Right atrium auricular region (tissue), 2 donors: ENCODE results near the gene CELSR3. TPM values are rescaled to one million over a fixed set of nuclear protein-coding genes. Genes with fewer than 3 reads are reported as not detected.

Experiments
- DNase-seq: peaks from one replicate; pipeline ENCODE4 v3.0.0-alpha.2; 2019; ENCODE audit warnings: low spot score
- H3K27ac ChIP-seq, 2 donors: fragments of 200-600 bp; sonication (generic); 1 replicate in 1 of 2; 2 replicates in 1 of 2; pipeline ENCODE4 v1.5.1; 2016 to 2019
- H3K27me3 ChIP-seq, 2 donors: fragments of 200-600 bp; sonication (generic); one replicate each; pipeline versions ENCODE4 v1.5.1 to v1.6.0; 2017 to 2019
- H3K36me3 ChIP-seq: fragments of 200-600 bp; sonication (generic); one replicate; pipeline ENCODE4 v1.5.1; 2016
- H3K4me1 ChIP-seq, 2 donors: fragments of 200-600 bp; sonication (generic); one replicate each; pipeline versions ENCODE4 v1.5.1 to v1.6.0; 2017 to 2019
- H3K4me3 ChIP-seq, 2 donors: fragments of 200-600 bp; sonication (generic); 1 replicate in 1 of 2; 2 replicates in 1 of 2; pipeline ENCODE4 v1.5.1; 2017 to 2019; ENCODE audit warnings: mild to moderate bottlenecking in 1 of 2, moderate library complexity in 1 of 2
- H3K9me3 ChIP-seq, 2 donors: fragments of 200-600 bp; sonication (generic); one replicate each; pipeline ENCODE4 v1.5.1; 2019
- total RNA-seq, 2 donors: library from RNA; depleted of rRNA; stranded (reverse); fragments of >200 nt; gene quantifications; one replicate each; pipeline ENCODE4 v1.1.0, GENCODE V29; 2016
- TF ChIP-seq, protein P1 (sequence below), 2 donors: fragments of 200-600 bp; sonication (generic); IDR thresholded peaks; one replicate each; pipeline ENCODE4 v1.5.1; 2019; ENCODE audit warnings: antibody characterized with exemption in 2 of 2

The CELSR3 gene
- total RNA-seq, 2 donors from 2014 or later = 0.11 to 0.59 TPM

DNA sequence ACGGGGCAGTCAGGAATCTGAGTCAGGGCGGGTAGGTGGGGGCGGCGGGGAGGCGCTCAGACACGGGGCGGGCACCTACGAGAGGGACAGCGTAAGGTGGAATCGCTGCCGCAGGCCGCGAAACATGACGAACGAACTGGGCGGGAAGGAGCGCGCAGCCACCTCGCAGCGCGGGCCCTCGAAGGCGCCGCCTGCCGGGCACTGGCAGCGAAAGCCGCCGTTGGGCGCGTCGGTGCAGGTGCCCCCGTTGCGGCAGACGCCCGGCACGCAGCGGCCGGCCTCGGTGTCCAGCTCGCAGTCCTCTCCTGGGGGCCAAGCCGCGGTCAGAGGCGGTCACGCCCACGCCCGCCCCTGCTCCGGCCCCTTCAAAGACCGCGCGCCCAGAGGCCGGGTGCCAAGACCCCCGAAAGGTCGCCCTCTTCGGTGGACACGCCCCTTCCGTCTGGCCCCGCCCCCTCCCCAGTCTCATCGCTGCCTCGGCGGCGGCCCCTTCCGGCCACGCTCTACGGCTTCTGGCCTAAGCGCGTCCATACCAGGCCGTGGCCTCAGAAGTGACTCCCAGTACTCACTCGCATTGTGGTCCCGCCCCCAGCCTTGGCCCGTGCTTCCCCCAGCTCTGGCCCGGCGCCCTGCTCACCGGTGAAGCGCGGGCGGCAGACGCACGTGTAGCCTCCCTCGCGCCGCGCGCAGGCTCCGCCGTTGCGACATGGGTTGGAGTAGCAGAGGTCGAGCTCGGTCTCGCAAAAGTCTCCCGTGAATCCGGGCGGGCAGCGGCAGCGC is 6.4 kb downstream of the CELSR3 start:
- TF ChIP-seq, protein P1, sequence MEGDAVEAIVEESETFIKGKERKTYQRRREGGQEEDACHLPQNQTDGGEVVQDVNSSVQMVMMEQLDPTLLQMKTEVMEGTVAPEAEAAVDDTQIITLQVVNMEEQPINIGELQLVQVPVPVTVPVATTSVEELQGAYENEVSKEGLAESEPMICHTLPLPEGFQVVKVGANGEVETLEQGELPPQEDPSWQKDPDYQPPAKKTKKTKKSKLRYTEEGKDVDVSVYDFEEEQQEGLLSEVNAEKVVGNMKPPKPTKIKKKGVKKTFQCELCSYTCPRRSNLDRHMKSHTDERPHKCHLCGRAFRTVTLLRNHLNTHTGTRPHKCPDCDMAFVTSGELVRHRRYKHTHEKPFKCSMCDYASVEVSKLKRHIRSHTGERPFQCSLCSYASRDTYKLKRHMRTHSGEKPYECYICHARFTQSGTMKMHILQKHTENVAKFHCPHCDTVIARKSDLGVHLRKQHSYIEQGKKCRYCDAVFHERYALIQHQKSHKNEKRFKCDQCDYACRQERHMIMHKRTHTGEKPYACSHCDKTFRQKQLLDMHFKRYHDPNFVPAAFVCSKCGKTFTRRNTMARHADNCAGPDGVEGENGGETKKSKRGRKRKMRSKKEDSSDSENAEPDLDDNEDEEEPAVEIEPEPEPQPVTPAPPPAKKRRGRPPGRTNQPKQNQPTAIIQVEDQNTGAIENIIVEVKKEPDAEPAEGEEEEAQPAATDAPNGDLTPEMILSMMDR (IDR thresholded peaks at IDR 0.05) = peak; percentile 49 to 82
- Histone ChIP-seq H3K9me3 (no peaks in the 10 kb centered on the region), H3K27me3 (no peaks in the 10 kb centered on the region), H3K4me1 (peaks cover 0 to 26% of the 10 kb centered on the region in 2 donors), H3K27ac (peak overlapping the region; percentile 68 to 70), H3K4me3 (peak overlapping the region; percentile 46 to 69), H3K36me3 (no peaks in the 10 kb centered on the region)
- peak; percentile 77 for DNase-seq

DNA sequence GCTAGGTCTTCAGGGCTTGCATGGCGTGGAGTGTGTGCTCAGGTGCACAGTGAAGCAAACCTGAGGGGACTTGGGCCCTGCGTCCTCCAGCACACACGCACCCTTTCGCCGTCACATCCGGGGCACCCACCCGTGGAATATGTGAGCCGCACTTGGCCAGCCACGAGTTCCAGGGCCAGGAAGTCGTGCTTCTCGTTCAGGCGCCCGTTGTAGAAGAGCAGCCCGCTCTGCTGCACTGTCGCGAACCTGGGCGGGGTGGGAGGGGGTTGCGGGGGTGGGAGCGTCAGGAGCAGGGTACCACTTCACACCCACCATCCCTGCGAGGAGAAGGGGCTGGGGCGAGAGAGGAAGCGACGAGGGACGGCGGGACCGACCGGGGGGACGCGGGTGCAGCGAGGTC is 7.1 kb downstream of the CELSR3 start:
- DNase-seq = no peak
- Histone ChIP-seq H3K36me3 (no peaks in the 10 kb centered on the region), H3K4me1 (peaks cover 0 to 20% of the 10 kb centered on the region in 2 donors), H3K4me3 (peak overlapping the region; percentile 46 to 69), H3K27me3 (no peaks in the 10 kb centered on the region), H3K27ac (peak overlapping the region; percentile 68 to 70), H3K9me3 (no peaks in the 10 kb centered on the region)
- TF ChIP-seq, protein P1 (IDR thresholded peaks at IDR 0.05) = no peak

DNA sequence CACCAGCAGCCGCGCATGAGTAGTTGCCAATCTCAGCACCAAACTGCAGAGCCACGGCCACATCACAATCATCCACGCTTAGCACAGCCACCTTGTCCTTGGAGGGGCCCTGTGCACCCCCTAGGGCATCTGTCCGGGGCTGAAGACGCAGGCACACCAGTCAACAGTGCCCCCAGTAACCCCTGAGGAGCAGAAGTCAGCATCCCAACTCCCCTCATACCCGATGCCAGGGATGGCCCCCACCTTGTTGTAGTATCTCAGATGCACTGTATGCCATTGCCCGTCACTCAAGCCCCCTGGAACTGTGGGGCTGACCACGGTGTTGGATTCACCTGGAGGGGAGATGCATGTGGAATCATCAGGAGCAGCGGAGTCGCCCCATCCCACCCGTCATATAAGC is 7.6 kb downstream of the CELSR3 start:
- Histone ChIP-seq H3K27ac (no peak overlapping the region), H3K36me3 (no peaks in the 10 kb centered on the region), H3K9me3 (no peaks in the 10 kb centered on the region), H3K4me1 (peaks cover 0 to 20% of the 10 kb centered on the region in 2 donors), H3K27me3 (no peaks in the 10 kb centered on the region), H3K4me3 (no peak overlapping the region)
- TF ChIP-seq, protein P1 (IDR thresholded peaks at IDR 0.05) = no peak
- no peak for DNase-seq

DNA sequence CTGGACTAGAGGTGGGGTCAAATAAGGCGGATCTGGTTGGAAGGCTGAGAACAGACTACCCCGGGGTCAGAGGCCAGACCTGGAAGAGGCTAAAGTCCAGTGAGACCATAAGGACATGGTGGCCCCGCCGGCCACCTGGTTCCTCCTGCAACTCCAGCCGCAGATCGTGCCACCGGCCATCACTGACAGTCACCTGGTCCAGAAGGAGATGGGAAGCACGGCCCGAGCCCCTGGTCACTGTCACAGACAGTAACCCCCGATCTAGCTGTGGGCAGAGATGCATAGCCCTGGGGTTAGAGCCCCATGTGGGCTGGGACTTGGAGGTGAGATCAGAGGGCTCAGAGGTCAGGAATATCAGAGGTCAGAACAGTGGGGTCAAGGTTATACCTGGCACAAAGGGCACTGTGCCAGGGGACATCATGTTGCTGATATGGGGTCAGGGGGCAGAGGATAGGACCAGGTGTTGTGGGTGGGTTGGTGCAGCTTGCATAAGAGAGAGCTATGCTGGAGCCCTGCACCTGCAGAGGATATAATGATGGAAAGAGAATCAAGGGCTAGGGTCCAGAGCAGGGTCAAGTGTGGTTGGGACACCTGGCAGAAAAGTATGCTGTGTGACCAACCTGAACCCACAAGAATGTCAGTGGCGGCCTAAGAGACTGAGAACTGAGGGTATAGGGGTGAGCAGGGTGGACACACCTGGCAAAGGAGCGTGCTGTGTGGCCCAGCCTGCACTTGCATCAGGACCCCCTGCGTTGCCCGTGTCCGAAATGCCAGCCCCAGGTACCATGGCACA is 9.6 kb downstream of the CELSR3 start:
- no peak overlapping the region for H3K4me3 ChIP-seq
- DNase-seq = no peak
- no peaks in the 10 kb centered on the region for H3K36me3 ChIP-seq
- TF ChIP-seq, protein P1 (IDR thresholded peaks at IDR 0.05) = no peak
- no peaks in the 10 kb centered on the region for H3K27me3 ChIP-seq
- H3K4me1 ChIP-seq = peaks cover 0 to 20% of the 10 kb centered on the region in 2 donors
- no peak overlapping the region for H3K27ac ChIP-seq
- no peaks in the 10 kb centered on the region for H3K9me3 ChIP-seq

DNA sequence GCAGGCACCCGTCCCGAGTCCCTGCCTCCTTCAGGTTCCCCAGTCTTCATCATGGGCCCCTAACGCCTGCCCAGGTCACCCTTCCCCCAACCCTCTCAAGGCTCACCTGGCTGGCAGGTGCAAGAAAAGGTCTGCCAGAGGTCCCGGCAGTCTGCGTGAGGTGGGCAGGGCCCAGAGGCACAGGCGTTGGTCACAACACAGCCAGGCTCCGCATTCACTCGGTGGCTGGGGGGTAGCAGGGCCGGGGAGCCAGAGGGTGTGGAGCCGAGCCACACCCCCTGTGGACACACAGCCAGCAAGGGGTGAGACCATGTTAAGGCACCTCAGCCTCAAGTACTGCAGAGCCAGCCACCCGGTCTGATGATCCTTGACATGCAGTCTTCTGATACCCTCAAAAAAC is 10.9 kb downstream of the CELSR3 start:
- H3K9me3 ChIP-seq = no peaks in the 10 kb centered on the region
- no peak overlapping the region for H3K4me3 ChIP-seq
- H3K4me1 ChIP-seq = peaks cover 0 to 15% of the 10 kb centered on the region in 2 donors
- H3K27me3 ChIP-seq = no peaks in the 10 kb centered on the region
- TF ChIP-seq, protein P1 (IDR thresholded peaks at IDR 0.05) = no peak
- no peaks in the 10 kb centered on the region for H3K36me3 ChIP-seq
- DNase-seq = no peak
- no peak overlapping the region for H3K27ac ChIP-seq
